A673 (cell line): ENCODE results near the gene EVX2. TPM values are rescaled to one million over a fixed set of nuclear protein-coding genes. Genes with fewer than 3 reads are reported as not detected.

Experiments used
- BruUV-seq: library from RNA; stranded (reverse); fragments of 400-500 nt; replicated peaks from 2 replicates; lab custom pipeline; 2021; lab: Mats Ljungman, UMichigan
- CTCF ChIA-PET: fragments of 300-600 bp; sonication (Branson Sonifier 250); formaldehyde crosslinking; loops from one replicate; lab custom pipeline; 2022; ENCODE audit warnings: antibody characterized with exemption; lab: Charles Lee
- POLR2A ChIA-PET: fragments of 300-600 bp; sonication (Branson Sonifier 250); formaldehyde crosslinking; loops from one replicate; lab custom pipeline; 2022; ENCODE audit warnings: antibody characterized with exemption; ENCODE audit not compliant: low non-redundant PET; lab: Charles Lee
- DNase-seq: peaks from one replicate; pipeline ENCODE4 v3.0.0-alpha.2; 2015; ENCODE audit warnings: low spot score
- H3K27ac ChIP-seq: fragments of 200-600 bp; sonication (generic); 2 replicates; pipeline ENCODE4 v1.5.1; 2016; ENCODE audit warnings: mixed run types, low read depth, mild to moderate bottlenecking, mixed read lengths, antibody characterized with exemption, low read length; ENCODE audit not compliant: poor library complexity, severe bottlenecking
- H3K27me3 ChIP-seq: fragments of 200-600 bp; sonication (generic); replicated peaks from 2 replicates; pipeline ENCODE4 v1.6.1; 2017; ENCODE audit warnings: mixed run types, low read depth, mild to moderate bottlenecking, mixed read lengths, antibody characterized with exemption, low read length; ENCODE audit not compliant: insufficient read depth, poor library complexity
- H3K36me3 ChIP-seq: fragments of 200-600 bp; sonication (generic); 2 replicates; pipeline ENCODE4 v1.6.1; 2016; ENCODE audit warnings: mixed run types, mild to moderate bottlenecking, mixed read lengths, antibody characterized with exemption, low read length; ENCODE audit not compliant: insufficient read depth, poor library complexity, severe bottlenecking
- H3K4me1 ChIP-seq: fragments of 200-600 bp; sonication (generic); 2 replicates; pipeline ENCODE4 v1.6.1; 2017; ENCODE audit warnings: mixed run types, mild to moderate bottlenecking, mixed read lengths, antibody characterized with exemption, low read length; ENCODE audit not compliant: insufficient read depth, poor library complexity, severe bottlenecking
- H3K4me3 ChIP-seq: fragments of 200-600 bp; sonication (generic); 2 replicates; pipeline ENCODE4 v1.5.1; 2016; ENCODE audit warnings: low read depth, mixed run types, mild to moderate bottlenecking, mixed read lengths, low read length; ENCODE audit not compliant: poor library complexity, severe bottlenecking
- H3K9me3 ChIP-seq: fragments of 200-600 bp; sonication (generic); 2 replicates; pipeline ENCODE4 v1.6.1; 2016; ENCODE audit warnings: mixed run types, low read depth, mild to moderate bottlenecking, mixed read lengths, antibody characterized with exemption, low read length; ENCODE audit not compliant: poor library complexity, severe bottlenecking
- EZH2 ChIP-seq: fragments of 200-600 bp; sonication (generic); IDR thresholded peaks from 2 replicates; pipeline ENCODE4 v1.6.1; 2017; ENCODE audit warnings: borderline replicate concordance, low read depth, mild to moderate bottlenecking, mixed read lengths, antibody characterized with exemption, low read length; ENCODE audit not compliant: poor library complexity, severe bottlenecking
- intact Hi-C: fragments of 100-400 bp; cut with micrococcal nuclease; formaldehyde crosslinking; loops from one replicate; pipeline ENCODE4 v1.10.0; 2022; ENCODE audit not compliant: unreplicated experiment
- total RNA-seq: library from RNA; stranded (reverse); gene quantifications from 2 replicates; pipeline ENCODE4 v1.2.3, GENCODE V29; 2021
- TF ChIP-seq, protein P1 (sequence below): fragments of 300-800, 200-600 bp; sonication (generic); conservative IDR thresholded peaks from 2 replicates; pipeline ENCODE4 v1.5.1; 2017; ENCODE audit warnings: low read depth, mild to moderate bottlenecking, antibody characterized with exemption, low read length, moderate library complexity, mixed read lengths

The EVX2 gene
- total RNA-seq, 1 experiment from 2014 or later: 0.41 TPM

DNA sequence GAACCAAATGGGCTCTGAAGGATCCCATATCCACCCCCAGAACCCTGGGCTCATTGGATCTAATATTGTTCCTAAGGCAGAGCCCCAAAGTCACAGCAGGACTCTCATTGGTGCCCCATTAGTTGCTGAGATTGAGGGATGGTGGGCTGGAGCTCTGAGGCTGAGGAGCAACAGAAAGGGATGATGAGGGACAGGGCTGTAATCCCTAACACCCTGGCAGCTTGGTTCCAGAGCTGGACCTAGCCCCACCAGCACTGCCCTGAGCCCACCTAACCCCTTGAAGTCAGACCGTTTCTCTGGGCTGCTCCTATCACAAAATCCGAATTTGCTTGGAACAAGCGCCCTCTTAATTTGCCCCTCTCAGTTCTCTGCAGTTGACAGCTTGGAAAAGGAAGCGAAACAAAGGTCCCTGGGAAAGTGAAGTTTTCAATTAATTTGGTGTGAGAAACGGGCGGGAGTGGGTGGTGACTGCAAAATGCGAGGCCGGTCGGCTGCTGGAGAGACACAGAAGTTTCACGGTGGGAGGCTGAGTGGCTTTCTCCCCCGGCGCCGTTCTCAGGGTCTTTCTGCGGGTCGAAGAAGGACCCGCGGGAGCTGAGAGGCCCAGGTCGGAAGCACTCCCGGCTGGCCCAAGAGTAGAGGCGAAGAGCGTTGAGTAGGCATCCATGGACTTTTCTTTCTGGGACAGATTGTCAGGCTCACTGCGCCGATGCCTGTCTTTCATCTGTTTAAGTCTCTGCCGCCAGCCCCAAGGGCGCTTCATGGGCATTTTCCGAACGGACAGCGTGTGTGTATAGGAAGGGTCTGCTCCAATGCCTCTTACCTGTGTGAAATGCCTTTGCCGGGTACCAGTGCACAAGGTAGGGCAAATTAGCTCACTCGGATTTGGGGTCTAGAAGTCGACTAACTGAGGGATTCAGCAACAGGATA, 7.8 kb upstream of the EVX2 start:
- intact Hi-C loops: loop anchor here (10.0 kb wide), 1 partner anchor 1087 kb away; the partner anchor contains the start of gene CHN1
- BruUV-seq: TSS peak; percentile 32
- H3K9me3 ChIP-seq: no peaks in the 10 kb centered on the region
- CTCF ChIA-PET: interaction anchor here (0.8 kb wide), 1 partner anchor 1343 kb away, joined by 6 read pairs; no protein-coding TSS in a partner anchor
- no peaks in the 10 kb centered on the region for H3K27me3 ChIP-seq
- no peak for DNase-seq
- TF ChIP-seq EZH2: no peak
- TF ChIP-seq, protein P1, sequence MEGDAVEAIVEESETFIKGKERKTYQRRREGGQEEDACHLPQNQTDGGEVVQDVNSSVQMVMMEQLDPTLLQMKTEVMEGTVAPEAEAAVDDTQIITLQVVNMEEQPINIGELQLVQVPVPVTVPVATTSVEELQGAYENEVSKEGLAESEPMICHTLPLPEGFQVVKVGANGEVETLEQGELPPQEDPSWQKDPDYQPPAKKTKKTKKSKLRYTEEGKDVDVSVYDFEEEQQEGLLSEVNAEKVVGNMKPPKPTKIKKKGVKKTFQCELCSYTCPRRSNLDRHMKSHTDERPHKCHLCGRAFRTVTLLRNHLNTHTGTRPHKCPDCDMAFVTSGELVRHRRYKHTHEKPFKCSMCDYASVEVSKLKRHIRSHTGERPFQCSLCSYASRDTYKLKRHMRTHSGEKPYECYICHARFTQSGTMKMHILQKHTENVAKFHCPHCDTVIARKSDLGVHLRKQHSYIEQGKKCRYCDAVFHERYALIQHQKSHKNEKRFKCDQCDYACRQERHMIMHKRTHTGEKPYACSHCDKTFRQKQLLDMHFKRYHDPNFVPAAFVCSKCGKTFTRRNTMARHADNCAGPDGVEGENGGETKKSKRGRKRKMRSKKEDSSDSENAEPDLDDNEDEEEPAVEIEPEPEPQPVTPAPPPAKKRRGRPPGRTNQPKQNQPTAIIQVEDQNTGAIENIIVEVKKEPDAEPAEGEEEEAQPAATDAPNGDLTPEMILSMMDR: no peak
- POLR2A ChIA-PET: no interaction called here
- no peak overlapping the region for H3K4me3 ChIP-seq
- no peak overlapping the region for H3K27ac ChIP-seq
- H3K36me3 ChIP-seq: peaks cover 7% of the 10 kb centered on the region
- H3K4me1 ChIP-seq: peaks cover 23% of the 10 kb centered on the region

DNA sequence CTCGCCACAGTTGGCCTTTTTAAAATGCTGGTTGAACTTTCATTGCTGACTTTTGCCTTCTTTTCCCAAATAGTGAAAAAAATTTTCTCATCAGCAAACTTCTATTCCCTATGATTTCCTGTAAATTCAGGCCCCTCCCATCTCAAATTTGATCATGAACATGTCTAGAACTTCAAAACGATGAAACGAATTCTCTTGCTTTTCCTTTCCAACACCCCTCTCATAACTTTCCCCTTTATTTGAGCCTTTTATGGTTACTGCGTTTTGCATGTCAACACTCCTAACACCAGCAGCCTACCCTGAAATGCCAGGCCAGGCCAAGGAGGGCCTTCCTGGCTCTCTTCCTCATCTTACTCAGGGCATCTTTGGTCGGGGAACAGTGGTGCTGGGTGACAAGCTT, 7.1 kb upstream of the EVX2 start:
- Histone ChIP-seq H3K27ac (no peak overlapping the region), H3K9me3 (no peaks in the 10 kb centered on the region), H3K4me1 (peaks cover 16% of the 10 kb centered on the region), H3K4me3 (no peak overlapping the region), H3K36me3 (peaks cover 7% of the 10 kb centered on the region), H3K27me3 (peaks cover 1% of the 10 kb centered on the region)
- no peak for TF ChIP-seq EZH2
- TF ChIP-seq, protein P1: no peak
- BruUV-seq: no TSS peak
- no peak for DNase-seq
- ChIA-PET POLR2A (no interaction called here), CTCF (no interaction called here)
- intact Hi-C loops: loop anchor here (10.0 kb wide), 1 partner anchor 1086 kb away; the partner anchor contains the start of gene CHN1

DNA sequence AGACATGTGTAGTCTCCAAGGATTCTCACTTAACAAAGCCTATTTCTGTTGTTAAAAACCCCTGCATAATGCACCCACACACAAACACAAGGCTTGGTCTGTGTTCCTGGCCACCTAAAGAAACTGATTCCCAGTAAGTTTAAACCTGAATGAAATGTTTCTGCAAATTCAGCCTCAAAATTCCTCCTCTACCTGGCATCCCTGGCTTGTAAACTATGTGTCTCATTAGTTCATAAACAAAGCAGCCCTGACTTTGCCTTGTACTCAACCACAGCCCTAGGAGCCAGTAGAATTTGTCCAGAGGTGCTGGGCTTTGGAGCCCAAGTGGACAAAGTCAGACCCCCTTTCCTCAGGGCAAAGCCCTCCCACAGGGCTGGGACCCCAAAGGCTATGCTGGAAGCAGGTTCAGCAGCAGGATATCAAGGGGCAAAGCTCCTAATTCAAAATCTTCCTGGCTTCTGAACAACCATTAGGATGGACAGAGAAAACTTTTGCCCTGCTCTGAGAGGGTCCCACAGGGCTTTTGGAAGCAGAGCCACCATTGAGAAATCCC, 6.2 kb upstream of the EVX2 start:
- no TSS peak for BruUV-seq
- intact Hi-C loops: loop anchor here (5.0 to 10.0 kb wide), 4 partner anchors 778 to 1085 kb away; partner anchors contain the start of gene CHN1
- H3K4me3 ChIP-seq: no peak overlapping the region
- H3K9me3 ChIP-seq: no peaks in the 10 kb centered on the region
- H3K27me3 ChIP-seq: peaks cover 11% of the 10 kb centered on the region
- ChIA-PET POLR2A (no interaction called here), CTCF (no interaction called here)
- H3K4me1 ChIP-seq: peaks cover 14% of the 10 kb centered on the region
- no peak for DNase-seq
- TF ChIP-seq EZH2: no peak
- TF ChIP-seq, protein P1: no peak
- H3K27ac ChIP-seq: no peak overlapping the region
- H3K36me3 ChIP-seq: peaks cover 5% of the 10 kb centered on the region
